Measurements from ENCODE around the gene SDHB. TPM values are rescaled to one million over a fixed set of nuclear protein-coding genes. Genes with fewer than 3 reads are reported as not detected.

SDHB gene
- total RNA-seq, 1 experiment from 2014 or later: 299 TPM

DNA sequence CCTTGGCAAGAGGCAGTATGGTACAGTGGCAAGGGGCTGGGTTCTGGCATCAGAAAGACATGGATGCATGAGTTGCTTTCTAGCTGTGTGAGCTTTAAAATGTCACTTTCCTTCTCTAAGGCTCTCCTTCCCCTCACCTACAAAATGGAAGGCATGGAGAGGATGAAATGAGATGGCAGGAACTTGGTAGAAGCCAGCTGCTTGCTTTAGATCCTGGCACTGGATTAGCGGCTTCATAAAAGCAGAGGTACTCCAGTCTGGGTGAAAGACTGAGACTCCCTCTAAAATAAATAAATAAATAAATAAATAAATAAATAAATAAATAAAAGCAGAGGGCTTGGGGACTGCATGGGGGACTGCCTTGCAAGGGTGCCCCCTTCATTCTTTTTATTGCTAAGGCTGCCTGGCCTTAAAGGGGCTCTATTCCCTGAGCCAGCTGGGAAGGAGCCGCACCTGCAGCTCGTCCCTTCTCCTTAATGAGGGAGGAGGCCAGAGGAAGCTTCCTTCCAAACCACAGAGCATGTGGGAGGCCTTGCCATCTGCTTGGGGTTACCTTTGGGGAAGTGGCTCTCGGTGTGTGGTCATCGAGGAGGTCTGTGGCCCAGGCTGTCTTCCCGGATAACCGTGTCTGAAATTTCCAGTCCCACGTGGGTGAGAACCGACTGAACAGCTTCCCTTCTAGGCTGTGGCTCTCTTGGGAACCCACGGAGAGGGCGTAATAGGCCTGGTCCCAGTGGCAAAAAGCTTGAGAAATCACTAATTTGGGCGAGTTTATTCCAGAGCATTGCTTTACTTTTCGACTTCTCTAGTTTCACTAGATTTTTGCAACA, 40.1 kb downstream of the SDHB start:
- DNase-seq (ENCODE audit: low read depth): no peak

DNA sequence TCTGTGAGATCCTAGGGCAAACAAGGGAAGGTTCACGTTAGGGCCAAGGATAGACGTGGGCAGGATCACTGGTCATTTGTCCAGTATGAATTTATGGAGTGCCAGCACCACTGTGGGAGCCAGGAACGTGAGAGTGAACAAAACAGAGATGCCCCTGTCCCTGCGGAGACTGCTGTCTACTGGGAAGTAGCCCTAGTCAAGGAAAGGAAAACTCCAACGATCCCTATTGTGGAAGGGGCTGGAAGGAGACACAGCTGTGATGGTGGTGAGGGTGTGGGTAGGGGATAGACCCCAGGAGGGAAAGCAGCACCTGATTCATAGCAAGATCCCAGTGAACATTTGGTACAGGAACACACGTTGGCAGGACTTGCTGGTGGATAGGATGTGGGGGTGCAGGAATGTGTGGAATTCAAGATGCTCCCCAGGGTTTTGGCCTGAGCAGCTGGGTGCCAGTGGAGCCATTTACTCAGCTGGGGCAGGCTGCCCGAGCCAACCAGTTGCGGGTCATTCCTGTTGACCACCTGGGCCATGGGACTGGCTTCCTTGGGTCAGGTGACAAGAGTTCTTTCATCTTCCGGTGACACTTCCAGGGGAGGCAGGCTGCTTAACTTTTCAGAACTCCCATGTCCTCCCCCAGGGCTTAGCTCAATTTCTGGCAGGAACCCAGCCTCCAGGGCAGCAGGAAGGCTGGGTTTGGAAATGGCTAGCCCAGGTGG, 40.9 kb downstream of the SDHB start:
- peak; percentile 48 for DNase-seq (ENCODE audit: low read depth)

DNA sequence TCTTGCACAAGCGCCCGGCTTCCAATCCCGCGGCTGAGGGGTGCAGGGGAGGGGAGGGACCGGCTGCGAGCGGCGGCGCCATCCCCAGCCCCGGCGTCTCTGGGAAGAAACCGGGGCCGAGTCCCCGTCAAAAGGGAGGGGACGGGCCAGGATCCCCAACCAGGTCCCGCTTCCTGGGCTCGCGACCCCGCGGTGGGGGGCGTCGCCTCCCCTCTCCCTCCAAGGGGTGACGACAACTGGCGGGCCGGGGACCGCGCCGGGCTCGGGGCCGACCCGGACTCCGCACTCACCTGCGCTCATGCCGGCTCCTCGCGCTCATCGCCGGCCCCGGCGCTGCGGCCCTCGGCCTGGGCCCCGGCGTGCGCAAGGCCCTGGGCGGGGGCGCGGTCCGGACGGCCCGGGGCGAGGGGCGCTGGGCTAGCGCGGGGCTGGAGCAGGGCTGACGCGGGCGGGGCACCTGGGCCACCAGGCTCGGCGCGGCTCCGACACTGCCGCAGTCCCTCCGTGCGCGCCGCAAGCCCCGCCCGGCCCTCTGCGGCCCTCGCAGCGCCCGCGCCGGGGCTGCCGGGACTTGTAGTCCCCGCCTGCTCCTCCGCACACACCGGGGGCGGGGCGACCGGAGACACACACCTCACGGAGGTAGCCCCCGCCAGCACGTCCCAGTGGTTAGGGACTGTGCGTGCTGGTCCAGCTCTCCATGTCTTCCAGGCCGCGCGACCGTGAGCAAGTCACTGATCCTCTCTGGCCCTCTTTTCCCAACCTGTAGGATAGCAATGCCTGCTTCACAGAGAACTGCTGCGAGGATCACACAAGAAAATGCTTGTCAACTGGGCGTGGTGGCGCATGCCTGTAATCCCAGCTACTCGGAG, 42.2 kb downstream of the SDHB start, which contains the start of gene ATP13A2:
ATP13A2 (minus strand) TSS at position 490 of the 869 bp plus-strand sequence; CDS start at position 300, 190 bp downstream.
- DNase-seq (ENCODE audit: low read depth): peak; percentile 75

DNA sequence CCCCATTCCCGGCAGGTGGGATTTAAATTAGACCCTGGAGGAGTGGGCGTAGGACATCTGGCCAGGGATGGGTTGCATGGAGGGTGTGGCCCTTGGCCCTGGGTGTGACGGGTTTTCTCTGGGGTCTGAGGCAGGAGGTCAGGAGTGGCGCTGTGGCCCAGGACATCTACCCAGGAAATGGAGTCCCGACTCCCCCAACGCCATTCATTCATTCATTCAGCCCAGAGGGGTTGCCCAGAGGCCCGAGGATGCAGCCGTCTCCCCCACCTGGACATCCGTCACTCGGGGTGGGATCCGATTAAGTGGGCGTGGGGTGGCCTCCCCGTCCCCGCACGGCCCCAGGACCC, 42.8 kb downstream of the SDHB start:
- no peak for DNase-seq (ENCODE audit: low read depth)

DNA sequence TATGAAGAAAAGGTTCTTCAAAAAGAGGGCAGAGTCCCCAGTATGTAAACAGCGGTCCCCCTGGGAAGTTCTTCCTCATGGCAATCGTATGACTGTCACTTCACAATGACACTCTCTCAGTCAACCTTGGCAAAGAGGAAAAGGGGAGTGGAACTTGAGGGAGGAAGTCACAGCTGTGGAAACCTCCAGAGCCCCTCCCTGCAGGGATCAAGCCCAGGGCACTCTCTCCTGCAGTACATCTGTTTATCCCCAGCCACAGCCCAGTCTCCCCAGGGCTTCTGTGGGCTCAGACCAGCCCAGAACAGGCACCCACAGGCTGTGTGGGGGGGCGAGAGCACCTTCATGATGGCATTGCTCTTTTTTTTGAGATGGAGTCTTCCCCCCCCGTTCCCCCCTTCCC, 44.1 kb downstream of the SDHB start:
- DNase-seq (ENCODE audit: low read depth): no peak

DNA sequence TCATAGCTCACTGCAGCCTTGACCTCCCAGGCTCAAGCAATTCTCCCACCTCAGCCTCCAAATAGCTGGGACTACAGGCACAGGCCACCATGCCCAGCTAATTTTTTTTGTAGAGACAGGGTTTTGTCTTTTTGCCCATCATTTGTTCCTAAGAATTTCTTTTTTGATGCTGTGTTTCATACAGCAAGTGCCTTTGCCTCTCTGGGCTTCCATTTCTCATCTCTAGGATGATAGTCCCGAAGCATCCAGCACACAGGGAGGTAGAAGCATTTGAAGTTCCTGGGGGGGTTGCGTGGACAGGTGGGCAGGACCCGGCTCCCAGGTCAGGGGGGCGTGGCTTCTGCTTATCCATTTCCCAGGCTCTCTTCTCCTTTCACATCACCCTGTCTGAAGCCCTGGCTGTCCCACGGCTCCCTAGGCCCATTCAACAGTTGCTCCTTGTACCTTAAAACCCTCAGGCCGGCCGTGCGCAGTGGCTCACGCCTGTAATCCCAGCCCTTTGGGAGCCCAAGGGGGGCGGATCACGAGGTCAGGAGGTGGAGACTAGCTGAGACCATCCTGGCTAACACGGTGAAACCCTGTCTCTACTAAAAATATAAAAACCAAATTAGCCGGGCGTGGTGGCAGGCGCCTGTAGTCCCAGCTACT, 45.5 kb downstream of the SDHB start:
- DNase-seq (ENCODE audit: low read depth): no peak

DNA sequence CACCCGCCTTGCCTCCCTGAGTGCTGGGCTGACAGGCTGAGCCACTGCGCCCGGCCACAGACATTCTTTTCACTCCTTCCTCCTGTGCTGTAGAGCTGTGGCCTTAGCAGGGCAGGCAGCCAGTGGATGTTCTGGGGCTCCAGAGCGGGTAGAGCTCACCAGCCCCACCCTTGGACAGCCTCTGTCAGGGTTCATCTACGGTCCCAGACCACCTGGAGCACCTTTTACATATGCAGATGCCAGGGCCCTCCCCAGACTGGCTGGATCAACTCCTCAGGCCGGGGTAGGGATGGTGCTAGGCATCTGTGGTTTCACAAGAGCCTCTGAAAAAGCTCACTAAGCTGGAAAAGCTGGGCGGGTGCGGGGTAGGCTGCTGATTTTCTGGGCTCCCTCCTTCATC, 46.7 kb downstream of the SDHB start:
- DNase-seq (ENCODE audit: low read depth): no peak

DNA sequence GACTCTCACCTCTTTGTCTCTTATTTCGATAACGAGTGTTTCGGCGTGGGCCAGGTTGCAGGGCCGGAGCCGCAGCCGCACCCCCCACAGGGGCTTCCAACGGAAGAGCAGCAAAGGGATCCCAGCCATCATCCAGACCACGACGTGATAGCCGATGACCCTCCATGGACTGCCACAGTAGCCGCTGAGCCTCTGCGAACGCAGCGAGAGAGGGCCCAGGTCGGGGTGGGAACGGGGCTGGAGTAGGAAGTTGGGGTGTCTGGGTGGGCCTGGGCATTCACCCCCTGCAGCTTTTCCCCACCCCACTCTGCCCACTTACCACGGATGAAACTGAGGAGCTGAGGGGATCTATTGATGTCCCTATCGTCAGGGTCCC, 48.5 kb downstream of the SDHB start:
- no peak for DNase-seq (ENCODE audit: low read depth)

DNA sequence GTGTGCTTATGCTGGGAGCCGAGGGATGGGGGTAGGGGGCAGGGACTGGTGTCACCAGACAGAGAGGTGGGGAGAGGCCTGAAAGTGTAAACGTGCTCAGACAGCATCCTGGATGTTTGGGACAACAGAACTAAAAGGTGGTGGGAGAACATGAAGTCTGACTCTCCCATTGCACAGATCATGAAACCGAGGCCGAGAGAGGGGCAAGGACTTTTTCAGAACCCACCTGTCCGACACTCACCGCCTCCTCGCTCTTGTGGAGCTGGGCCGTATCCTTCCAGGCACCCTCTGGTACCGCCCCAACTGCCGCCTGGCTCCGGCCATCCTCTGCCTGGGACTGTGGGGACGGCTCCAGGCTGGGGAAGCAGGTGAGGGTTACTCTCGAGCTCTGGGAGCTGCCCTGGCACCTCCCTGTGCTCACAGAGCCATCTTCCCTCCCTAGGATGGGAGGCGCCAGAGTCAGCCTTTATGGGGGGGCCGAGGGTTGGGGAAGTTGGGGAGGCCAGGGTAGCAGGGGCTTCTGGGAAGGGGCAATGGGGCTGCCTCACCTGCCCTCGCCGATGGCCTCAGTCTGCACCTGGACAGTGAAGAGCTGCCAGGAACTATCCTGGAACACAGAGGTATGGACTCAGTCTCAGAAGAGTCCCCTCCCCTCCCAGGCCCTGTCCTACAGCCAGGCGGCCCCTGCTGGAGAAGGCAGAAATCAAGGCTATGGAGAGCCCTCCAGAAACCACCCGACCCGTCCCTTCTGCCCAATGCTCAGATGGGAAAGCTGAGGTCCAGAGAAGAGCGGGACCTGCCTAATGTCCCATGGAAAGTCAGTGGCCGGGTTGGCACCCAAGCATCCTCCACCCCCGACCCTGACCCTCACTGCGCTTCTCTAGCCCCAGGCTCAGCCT, 49.1 kb downstream of the SDHB start:
- DNase-seq (ENCODE audit: low read depth): no peak

DNA sequence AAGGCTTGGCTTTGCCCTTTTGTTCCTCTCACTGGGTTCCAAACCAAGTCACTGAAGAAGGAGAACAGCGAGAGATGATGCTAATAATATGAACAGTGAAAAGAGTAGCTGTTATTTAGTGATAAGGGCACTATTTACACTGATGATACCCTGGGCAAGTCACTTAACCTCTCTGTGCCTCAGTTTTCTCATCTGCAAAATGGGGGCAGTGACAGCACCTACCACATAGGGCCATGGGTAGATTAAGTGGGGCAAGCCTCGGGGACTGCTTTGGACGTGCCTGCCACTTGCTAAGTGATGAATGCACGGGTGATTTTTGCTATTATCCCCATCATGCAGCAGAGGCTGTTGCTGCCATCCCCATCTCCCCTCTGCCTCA, 51.3 kb downstream of the SDHB start:
- no peak for DNase-seq (ENCODE audit: low read depth)

DNA sequence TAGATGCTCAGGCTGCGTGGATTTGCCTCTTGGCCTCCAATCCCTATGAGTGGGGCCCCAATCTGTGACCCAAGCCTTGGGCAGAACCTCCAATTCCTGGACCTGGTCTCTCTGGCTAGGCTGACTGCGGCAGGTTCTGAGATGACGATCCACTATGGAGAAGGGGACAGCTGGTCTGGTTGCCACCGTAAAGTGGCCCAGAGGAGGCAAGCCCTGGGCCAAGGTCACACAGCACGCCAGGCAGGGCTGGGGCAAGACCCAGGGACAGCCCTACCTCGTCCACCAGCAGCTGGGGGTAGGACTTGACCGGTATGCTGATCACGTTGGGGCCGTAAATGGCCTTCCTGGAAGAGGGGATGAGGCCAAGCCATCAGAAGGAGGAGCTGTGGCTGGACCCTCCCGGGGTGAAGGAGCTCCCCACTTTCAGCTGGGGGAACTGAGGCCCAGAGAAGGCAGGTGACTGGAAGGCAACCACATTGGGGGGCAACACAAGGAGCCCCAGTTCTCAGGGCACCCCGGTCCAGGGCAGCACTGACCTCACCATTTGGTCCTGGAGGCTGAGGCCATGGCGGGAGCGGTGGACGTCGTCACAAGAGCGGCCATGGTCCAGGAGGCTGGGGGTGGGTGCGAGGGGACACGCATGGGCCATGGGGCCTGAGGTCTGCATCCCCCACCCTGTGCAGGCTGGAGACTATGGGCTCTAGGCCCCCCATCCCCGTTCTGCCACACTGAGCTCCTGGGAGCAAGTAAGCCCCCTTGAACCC, 51.9 kb downstream of the SDHB start:
- DNase-seq (ENCODE audit: low read depth): no peak

DNA sequence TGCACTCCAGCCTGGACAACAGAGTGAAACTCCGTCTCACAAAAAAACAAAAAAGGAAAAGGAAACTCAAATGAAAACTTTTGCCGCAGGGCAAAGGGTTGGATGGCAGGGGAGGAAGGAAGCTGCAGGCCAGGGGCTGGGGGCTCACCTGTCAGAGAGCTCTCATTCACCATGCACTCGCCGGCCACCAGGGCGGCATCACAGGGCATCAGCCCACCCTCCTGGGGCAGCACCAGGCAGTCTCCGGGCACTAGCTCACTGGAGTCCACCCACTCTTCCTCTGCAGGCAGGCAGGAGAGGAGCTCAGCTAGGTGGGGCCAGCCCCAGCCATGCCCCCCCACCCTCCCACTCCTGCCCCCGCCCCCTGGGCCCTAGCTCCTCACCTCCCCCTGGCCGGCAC, 54.0 kb downstream of the SDHB start:
- no peak for DNase-seq (ENCODE audit: low read depth)

DNA sequence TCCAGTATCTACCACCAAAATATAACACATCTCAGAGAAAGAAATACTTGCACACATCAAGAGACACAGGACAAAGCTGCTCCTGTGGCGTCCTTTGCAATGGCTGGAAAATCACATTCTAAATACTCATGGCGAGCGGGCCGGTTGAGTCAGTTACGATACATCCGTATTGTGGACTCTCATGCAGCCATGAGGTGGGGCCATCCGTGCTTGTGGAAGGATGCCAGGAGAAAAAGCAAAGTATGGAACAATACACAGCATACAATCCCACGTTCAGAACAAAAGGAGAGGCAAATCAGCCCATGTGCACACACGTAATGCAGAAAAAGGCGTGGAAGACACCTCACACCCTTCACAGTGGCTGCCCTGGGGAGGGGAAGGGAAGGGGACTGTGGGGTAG, 55.2 kb downstream of the SDHB start:
- no peak for DNase-seq (ENCODE audit: low read depth)

DNA sequence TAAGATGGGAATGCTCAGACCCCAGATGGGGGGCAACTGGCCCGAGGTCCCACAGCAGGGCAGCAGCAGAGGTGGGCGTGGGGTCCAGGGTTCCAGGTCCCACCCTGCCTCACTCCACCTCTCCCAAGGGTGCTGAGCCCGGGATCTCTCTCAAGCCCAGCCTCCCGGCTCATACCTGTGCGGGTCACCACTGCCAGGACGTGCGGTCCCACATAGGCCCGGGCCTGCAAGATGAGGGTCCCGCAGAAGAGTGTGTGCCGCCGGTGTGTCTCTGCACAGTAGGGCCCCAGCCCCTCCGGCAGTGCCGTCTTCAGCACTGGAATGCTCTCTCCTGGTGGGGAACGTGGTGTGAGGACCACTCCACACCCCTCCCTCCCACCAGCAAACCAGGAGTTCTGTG, 57.0 kb downstream of the SDHB start:
- no peak for DNase-seq (ENCODE audit: low read depth)

DNA sequence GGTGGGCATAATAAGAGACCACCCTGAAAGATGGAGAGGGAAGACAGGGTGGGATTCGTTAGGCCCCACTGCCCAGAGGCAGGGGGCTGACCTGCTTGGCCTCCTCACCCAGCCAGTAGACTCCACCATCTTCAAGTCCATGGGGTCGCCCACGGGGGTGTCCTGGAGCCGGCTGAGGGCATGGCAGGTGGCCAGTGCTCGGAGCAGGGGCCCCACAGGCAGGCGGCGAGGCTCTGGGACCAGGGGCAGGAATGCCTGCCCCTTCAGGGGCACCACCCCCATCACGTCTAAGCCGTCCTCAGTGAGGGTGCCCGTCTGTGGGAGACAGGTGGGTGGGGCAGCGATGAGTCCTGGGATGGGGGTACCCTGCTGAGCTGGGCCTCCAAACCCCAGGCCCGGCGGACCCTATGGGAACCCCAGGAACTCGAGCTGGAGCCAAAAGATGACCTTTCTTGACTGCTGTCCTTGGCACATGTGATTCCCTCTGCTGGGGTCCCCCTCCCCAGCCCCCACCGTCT, 60.3 kb downstream of the SDHB start:
- no peak for DNase-seq (ENCODE audit: low read depth)

DNA sequence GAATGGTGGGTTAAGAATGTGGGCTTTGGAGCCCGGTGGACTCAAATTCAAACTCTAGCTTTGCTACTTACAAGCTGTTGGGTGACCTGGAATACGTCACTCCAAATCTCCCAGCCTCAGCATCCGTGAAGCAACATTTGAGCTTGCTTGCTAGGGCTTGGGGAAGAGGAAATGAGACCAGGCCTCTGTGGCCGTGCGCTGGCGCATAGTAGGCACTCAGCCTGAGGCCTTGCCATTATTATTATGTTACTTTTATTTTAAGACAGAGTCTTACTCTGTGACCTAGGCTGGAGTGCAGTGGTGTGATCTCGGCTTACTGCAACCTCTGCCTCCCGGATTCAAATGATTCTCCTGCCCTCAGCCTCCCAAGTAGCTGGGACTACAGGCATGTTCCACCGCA, 61.2 kb downstream of the SDHB start:
- no peak for DNase-seq (ENCODE audit: low read depth)

DNA sequence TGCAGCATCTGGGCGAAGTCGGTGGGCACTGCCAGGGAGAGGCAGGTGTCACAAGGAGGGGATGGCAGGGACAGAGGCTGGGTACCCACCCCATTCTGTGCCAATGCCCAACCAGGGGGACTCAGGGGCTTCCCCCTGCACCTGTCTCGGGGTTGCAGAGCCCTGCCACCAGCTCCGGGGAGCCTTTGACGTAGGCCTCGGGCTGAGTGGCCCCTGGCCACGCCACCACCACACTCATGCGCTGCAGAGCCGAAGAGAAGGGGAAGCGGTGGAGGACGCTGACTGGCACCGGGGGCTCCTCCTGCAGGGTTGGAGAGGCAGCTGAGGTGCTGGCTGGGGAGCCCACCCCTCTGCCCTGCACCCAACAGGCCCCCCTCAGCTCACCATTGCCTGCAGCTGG, 61.7 kb downstream of the SDHB start:
- no peak for DNase-seq (ENCODE audit: low read depth)

DNA sequence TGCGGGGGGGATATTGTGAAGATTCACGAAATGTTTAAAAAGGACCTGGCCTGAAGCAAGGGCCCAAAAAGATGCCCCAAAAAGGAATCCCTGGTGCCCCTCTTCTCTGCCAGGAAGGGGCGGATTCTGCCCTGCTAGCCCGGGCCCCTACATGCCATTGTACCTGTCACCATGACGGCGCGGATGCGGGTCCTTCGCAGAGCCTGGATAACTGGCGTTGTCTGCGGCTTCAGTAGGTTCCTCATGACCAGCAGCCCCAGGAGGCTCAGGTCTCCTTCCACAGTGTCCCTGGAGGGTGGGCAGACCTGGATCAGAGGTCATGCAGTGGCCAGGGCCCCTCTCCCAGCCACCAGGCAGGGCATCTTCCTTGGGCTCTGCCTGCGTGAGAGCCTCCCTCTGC, 62.3 kb downstream of the SDHB start:
- DNase-seq (ENCODE audit: low read depth): no peak

DNA sequence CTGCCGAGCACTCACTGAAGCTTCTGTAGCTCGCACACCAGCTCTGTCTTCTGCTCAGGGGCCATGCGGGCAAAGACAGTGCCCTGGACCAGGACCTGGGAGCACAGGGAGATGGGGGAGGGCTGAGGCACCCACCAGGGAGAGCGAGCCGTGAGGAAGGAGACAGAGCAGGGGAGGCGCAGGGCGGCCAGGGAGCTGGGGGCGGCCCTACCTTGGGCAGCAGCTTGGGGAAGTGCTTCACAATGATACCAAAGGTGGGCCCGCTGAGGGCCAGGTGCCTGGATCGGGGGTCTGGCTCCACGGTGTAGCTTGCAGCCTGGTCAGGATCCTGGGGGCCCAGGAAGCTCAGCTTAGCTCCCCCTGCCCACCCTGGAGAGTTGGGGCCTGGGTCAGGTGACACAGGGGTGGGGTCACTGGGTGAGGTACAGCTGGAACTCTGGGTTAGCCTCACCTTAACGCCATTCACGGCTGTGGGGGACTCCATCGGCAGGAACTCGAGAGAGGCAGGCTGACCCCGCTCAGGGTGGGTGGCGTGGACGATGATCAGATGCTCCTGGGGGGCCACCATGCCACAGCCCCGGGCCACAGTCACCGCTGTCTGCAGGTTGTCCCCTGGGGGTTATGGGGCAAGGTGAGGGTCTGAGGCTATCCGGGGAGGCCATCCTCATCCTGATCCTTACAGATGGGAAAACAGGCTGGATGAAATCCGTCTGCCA, 64.0 kb downstream of the SDHB start:
- no peak for DNase-seq (ENCODE audit: low read depth)

Data from HT1080 (cell line).